Measurements from ENCODE around the gene SEC62. TPM values are rescaled to one million over a fixed set of nuclear protein-coding genes. Genes with fewer than 3 reads are reported as not detected.

Gene SEC62
- total and polyA plus RNA-seq, 2 experiments from 2014 or later: 23.6 to 306 TPM

GRCh38 chr3:169923189-169923588 is 43.4 kb upstream of the SEC62 start:
- H4K20me1 ChIP-seq (replicated peaks; ENCODE audit: insufficient read depth): no peaks in the 10 kb centered on the region
- no peaks in the 10 kb centered on the region for H3K4me1 Mint-ChIP-seq

More at GRCh38 chr3:169923189-169923588, 43.4 kb upstream of the SEC62 start:
- Mint-ChIP-seq H3K27ac (no peak overlapping the region), H3K27me3 (ENCODE audit: insufficient read depth, low read depth, poor library complexity) (peaks cover 3% of the 10 kb centered on the region), H3K36me3 (ENCODE audit: low read depth) (no peaks in the 10 kb centered on the region), H3K9me3 (no peaks in the 10 kb centered on the region; the same call in 2 of the 3 replicates), H3K4me3 (no peak overlapping the region)
- DNase-seq (ENCODE audit: low spot score) (no peak), ATAC-seq (no peak)
- H2AFZ ChIP-seq: no peak overlapping the region
- H3K4me2 ChIP-seq: no peak overlapping the region
- H3K4me3 ChIP-seq: no peak overlapping the region
- no peak overlapping the region for H3K27ac ChIP-seq (ENCODE audit: low read depth)
- H3K27me3 ChIP-seq (ENCODE audit: insufficient read depth): no peaks in the 10 kb centered on the region
- no peaks in the 10 kb centered on the region for H3F3A ChIP-seq (replicated peaks; ENCODE audit: low read depth)
- H3K9me2 ChIP-seq (ENCODE audit: insufficient read depth): no peaks in the 10 kb centered on the region
- H3K4me1 ChIP-seq (ENCODE audit: insufficient read depth): no peaks in the 10 kb centered on the region
- TF ChIP-seq CREB1 (CRISPR knock-in tag; IDR thresholded peaks at IDR 0.05; ENCODE audit: low read depth) (no peak), ZNF331 (CRISPR knock-in tag; IDR thresholded peaks at IDR 0.05; ENCODE audit: low read depth) (no peak), EZH2phosphoT487 (IDR thresholded peaks at IDR 0.05; ENCODE audit: unreplicated experiment) (no peak), JUNB (IDR thresholded peaks at IDR 0.05; ENCODE audit: unreplicated experiment) (no peak), POLR2AphosphoS5 (IDR thresholded peaks at IDR 0.05; ENCODE audit: low read depth) (no peak), STAT1 (IDR thresholded peaks at IDR 0.05; ENCODE audit: unreplicated experiment) (no peak), EZH2 (IDR thresholded peaks at IDR 0.05; ENCODE audit: low read depth, unreplicated experiment) (no peak)
- TF ChIP-seq, protein P1, sequence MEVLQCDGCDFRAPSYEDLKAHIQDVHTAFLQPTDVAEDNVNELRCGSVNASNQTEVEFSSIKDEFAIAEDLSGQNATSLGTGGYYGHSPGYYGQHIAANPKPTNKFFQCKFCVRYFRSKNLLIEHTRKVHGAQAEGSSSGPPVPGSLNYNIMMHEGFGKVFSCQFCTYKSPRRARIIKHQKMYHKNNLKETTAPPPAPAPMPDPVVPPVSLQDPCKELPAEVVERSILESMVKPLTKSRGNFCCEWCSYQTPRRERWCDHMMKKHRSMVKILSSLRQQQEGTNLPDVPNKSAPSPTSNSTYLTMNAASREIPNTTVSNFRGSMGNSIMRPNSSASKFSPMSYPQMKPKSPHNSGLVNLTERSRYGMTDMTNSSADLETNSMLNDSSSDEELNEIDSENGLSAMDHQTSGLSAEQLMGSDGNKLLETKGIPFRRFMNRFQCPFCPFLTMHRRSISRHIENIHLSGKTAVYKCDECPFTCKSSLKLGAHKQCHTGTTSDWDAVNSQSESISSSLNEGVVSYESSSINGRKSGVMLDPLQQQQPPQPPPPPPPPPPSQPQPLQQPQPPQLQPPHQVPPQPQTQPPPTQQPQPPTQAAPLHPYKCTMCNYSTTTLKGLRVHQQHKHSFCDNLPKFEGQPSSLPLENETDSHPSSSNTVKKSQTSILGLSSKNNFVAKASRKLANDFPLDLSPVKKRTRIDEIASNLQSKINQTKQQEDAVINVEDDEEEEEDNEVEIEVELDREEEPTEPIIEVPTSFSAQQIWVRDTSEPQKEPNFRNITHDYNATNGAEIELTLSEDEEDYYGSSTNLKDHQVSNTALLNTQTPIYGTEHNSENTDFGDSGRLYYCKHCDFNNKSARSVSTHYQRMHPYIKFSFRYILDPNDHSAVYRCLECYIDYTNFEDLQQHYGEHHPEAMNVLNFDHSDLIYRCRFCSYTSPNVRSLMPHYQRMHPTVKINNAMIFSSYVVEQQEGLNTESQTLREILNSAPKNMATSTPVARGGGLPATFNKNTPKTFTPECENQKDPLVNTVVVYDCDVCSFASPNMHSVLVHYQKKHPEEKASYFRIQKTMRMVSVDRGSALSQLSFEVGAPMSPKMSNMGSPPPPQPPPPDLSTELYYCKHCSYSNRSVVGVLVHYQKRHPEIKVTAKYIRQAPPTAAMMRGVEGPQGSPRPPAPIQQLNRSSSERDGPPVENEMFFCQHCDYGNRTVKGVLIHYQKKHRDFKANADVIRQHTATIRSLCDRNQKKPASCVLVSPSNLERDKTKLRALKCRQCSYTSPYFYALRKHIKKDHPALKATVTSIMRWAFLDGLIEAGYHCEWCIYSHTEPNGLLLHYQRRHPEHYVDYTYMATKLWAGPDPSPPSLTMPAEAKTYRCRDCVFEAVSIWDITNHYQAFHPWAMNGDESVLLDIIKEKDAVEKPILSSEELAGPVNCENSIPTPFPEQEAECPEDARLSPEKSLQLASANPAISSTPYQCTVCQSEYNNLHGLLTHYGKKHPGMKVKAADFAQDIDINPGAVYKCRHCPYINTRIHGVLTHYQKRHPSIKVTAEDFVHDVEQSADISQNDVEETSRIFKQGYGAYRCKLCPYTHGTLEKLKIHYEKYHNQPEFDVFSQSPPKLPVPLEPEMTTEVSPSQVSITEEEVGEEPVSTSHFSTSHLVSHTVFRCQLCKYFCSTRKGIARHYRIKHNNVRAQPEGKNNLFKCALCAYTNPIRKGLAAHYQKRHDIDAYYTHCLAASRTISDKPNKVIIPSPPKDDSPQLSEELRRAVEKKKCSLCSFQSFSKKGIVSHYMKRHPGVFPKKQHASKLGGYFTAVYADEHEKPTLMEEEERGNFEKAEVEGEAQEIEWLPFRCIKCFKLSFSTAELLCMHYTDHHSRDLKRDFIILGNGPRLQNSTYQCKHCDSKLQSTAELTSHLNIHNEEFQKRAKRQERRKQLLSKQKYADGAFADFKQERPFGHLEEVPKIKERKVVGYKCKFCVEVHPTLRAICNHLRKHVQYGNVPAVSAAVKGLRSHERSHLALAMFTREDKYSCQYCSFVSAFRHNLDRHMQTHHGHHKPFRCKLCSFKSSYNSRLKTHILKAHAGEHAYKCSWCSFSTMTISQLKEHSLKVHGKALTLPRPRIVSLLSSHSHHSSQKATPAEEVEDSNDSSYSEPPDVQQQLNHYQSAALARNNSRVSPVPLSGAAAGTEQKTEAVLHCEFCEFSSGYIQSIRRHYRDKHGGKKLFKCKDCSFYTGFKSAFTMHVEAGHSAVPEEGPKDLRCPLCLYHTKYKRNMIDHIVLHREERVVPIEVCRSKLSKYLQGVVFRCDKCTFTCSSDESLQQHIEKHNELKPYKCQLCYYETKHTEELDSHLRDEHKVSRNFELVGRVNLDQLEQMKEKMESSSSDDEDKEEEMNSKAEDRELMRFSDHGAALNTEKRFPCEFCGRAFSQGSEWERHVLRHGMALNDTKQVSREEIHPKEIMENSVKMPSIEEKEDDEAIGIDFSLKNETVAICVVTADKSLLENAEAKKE (CRISPR knock-in tag; IDR thresholded peaks at IDR 0.05): no peak
- TF ChIP-seq, protein P2, sequence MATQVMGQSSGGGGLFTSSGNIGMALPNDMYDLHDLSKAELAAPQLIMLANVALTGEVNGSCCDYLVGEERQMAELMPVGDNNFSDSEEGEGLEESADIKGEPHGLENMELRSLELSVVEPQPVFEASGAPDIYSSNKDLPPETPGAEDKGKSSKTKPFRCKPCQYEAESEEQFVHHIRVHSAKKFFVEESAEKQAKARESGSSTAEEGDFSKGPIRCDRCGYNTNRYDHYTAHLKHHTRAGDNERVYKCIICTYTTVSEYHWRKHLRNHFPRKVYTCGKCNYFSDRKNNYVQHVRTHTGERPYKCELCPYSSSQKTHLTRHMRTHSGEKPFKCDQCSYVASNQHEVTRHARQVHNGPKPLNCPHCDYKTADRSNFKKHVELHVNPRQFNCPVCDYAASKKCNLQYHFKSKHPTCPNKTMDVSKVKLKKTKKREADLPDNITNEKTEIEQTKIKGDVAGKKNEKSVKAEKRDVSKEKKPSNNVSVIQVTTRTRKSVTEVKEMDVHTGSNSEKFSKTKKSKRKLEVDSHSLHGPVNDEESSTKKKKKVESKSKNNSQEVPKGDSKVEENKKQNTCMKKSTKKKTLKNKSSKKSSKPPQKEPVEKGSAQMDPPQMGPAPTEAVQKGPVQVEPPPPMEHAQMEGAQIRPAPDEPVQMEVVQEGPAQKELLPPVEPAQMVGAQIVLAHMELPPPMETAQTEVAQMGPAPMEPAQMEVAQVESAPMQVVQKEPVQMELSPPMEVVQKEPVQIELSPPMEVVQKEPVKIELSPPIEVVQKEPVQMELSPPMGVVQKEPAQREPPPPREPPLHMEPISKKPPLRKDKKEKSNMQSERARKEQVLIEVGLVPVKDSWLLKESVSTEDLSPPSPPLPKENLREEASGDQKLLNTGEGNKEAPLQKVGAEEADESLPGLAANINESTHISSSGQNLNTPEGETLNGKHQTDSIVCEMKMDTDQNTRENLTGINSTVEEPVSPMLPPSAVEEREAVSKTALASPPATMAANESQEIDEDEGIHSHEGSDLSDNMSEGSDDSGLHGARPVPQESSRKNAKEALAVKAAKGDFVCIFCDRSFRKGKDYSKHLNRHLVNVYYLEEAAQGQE (IDR thresholded peaks at IDR 0.05; ENCODE audit: unreplicated experiment): no peak
- H3K36me3 ChIP-seq (ENCODE audit: insufficient read depth): no peaks in the 10 kb centered on the region
- H3K79me2 ChIP-seq (replicated peaks; ENCODE audit: insufficient read depth): no peaks in the 10 kb centered on the region

All from GM23338 (cell line).